Vagina (tissue), 2 donors: ENCODE results near the gene CPZ. TPM values are rescaled to one million over a fixed set of nuclear protein-coding genes. Genes with fewer than 3 reads are reported as not detected.

Experiments
- DNase-seq, 2 donors: peaks; one replicate each; pipeline ENCODE4 v3.0.0-alpha.2; 2017; ENCODE audit errors: extremely low spot score in 2 of 2
- H3K27ac ChIP-seq: fragments of 200-600 bp; sonication (generic); one replicate; pipeline ENCODE4 v1.5.1; 2019
- H3K27me3 ChIP-seq: fragments of 200-600 bp; sonication (generic); one replicate; pipeline ENCODE4 v1.5.1; 2019
- H3K36me3 ChIP-seq, 2 donors: fragments of 200-600 bp; sonication (generic); one replicate each; pipeline ENCODE4 v1.5.1; 2017 to 2019
- H3K4me1 ChIP-seq: fragments of 200-600 bp; sonication (generic); one replicate; pipeline ENCODE4 v1.5.1; 2019
- H3K4me3 ChIP-seq, 2 donors: fragments of 200-600 bp; sonication (generic); 1 replicate in 1 of 2; 2 replicates in 1 of 2; pipeline ENCODE4 v1.5.1; 2016 to 2019
- H3K9me3 ChIP-seq: fragments of 200-600 bp; sonication (generic); one replicate; pipeline ENCODE4 v1.5.1; 2019
- CTCF ChIP-seq, 3 experiments: fragments of 450-650 bp in 2 of 3; fragments of 200-600 bp in 1 of 3; sonication (generic) in 1 of 3; IDR thresholded peaks; one replicate each; pipeline ENCODE4 v1.5.1; 2017 to 2019; ENCODE audit warnings: antibody characterized with exemption in 3 of 3, mild to moderate bottlenecking in 2 of 3, moderate library complexity in 2 of 3
- POLR2A ChIP-seq, 2 donors: fragments of 450-650 bp; IDR thresholded peaks; one replicate each; pipeline ENCODE4 v1.6.1; 2017; ENCODE audit warnings: antibody characterized with exemption in 2 of 2, mild to moderate bottlenecking in 2 of 2, moderate library complexity in 2 of 2
- POLR2AphosphoS5 ChIP-seq, 2 donors: sonication (generic); formaldehyde crosslinking; IDR thresholded peaks; one replicate each; pipeline ENCODE4 v1.9.0; 2017; ENCODE audit warnings: antibody characterized with exemption in 2 of 2, mild to moderate bottlenecking in 2 of 2, low read depth in 1 of 2; ENCODE audit not compliant: insufficient read depth in 1 of 2
- intact Hi-C: fragments of 100-400 bp; cut with DNase I; formaldehyde crosslinking; loops from one replicate; pipeline ENCODE4 v1.15.1; 2023
- total RNA-seq: library from RNA; depleted of rRNA; stranded (reverse); fragments of >200 nt; gene quantifications from one replicate; pipeline ENCODE4 v1.2.3, GENCODE V29; 2016

Gene CPZ
- 26.3 TPM for total RNA-seq

- intact Hi-C loops: no loop called here
These were observed at the start of gene CPZ for GRCh38 chr4:8592366-8593263. CPZ (plus strand) TSS chr4:8592765; CDS start chr4:8592834, 69 bp downstream.

GRCh38 chr4:8542776-8543525 is 49.6 kb upstream of the CPZ start:
- no peak for TF ChIP-seq POLR2A (IDR thresholded peaks at IDR 0.05)
- TF ChIP-seq CTCF (IDR thresholded peaks at IDR 0.05): no peak
- TF ChIP-seq POLR2AphosphoS5 (IDR thresholded peaks at IDR 0.05; ENCODE audit: insufficient read depth in 1 of 2, low read depth in 1 of 2): no peak
- no peak for DNase-seq
- intact Hi-C loops: no loop called here
- no peaks in the 10 kb centered on the region for H3K9me3 ChIP-seq
- no peaks in the 10 kb centered on the region for H3K4me1 ChIP-seq
- H3K27me3 ChIP-seq: no peaks in the 10 kb centered on the region
- H3K4me3 ChIP-seq: no peak overlapping the region
- H3K36me3 ChIP-seq: no peaks in the 10 kb centered on the region
- H3K27ac ChIP-seq: no peak overlapping the region

More at GRCh38 chr4:8592366-8593263, at the start of gene CPZ:
- H3K4me3 ChIP-seq: peak within 1 kb of the TSS; percentile 41 to 42
- H3K27ac ChIP-seq: peak within 1 kb of the TSS; percentile 65
- no peak for DNase-seq
- TF ChIP-seq CTCF (IDR thresholded peaks at IDR 0.05) (no peak), POLR2A (IDR thresholded peaks at IDR 0.05) (peak in 1 of 2 donors; percentile 24), POLR2AphosphoS5 (IDR thresholded peaks at IDR 0.05; ENCODE audit: insufficient read depth in 1 of 2, low read depth in 1 of 2) (peak in 1 of 2 donors; percentile 36)
- H3K27me3 ChIP-seq: no peaks in the 10 kb centered on the region
- no peaks in the 10 kb centered on the region for H3K36me3 ChIP-seq
- H3K9me3 ChIP-seq: no peaks in the 10 kb centered on the region
- H3K4me1 ChIP-seq: peaks cover 18% of the 10 kb centered on the region

GRCh38 chr4:8543623-8544022 is 48.9 kb upstream of the CPZ start:
- H3K27me3 ChIP-seq: no peaks in the 10 kb centered on the region
- no peaks in the 10 kb centered on the region for H3K36me3 ChIP-seq
- DNase-seq: no peak
- H3K4me1 ChIP-seq: no peaks in the 10 kb centered on the region
- H3K9me3 ChIP-seq: no peaks in the 10 kb centered on the region
- no peak overlapping the region for H3K27ac ChIP-seq
- TF ChIP-seq CTCF (IDR thresholded peaks at IDR 0.05): no peak
- TF ChIP-seq POLR2AphosphoS5 (IDR thresholded peaks at IDR 0.05; ENCODE audit: insufficient read depth in 1 of 2, low read depth in 1 of 2): no peak
- TF ChIP-seq POLR2A (IDR thresholded peaks at IDR 0.05): no peak
- intact Hi-C loops: no loop called here
- no peak overlapping the region for H3K4me3 ChIP-seq

- DNase-seq: no peak
- intact Hi-C loops: no loop called here
- TF ChIP-seq CTCF (IDR thresholded peaks at IDR 0.05) (no peak), POLR2A (IDR thresholded peaks at IDR 0.05) (no peak), POLR2AphosphoS5 (IDR thresholded peaks at IDR 0.05; ENCODE audit: insufficient read depth in 1 of 2, low read depth in 1 of 2) (no peak)
- Histone ChIP-seq H3K36me3 (no peaks in the 10 kb centered on the region), H3K4me1 (no peaks in the 10 kb centered on the region), H3K27me3 (no peaks in the 10 kb centered on the region), H3K27ac (no peak overlapping the region), H3K9me3 (no peaks in the 10 kb centered on the region), H3K4me3 (no peak overlapping the region)
These were observed 48.3 kb upstream of the CPZ start for GRCh38 chr4:8544282-8544681.
